Bronchial epithelial cell (primary cell): ENCODE data around the gene KNSTRN. TPM values are rescaled to one million over a fixed set of nuclear protein-coding genes. Genes with fewer than 3 reads are reported as not detected.

Experiments used
- DNase-seq: peaks from one replicate; pipeline ENCODE4 v3.0.0-alpha.2; 2010; ENCODE audit warnings: low read depth
- FAIRE-seq: peaks from 2 replicates; lab custom pipeline; 2011; peaks lifted over from hg19 to GRCh38; lab: Jason Lieb, UNC
- H3K27me3 ChIP-seq: 2 replicates; pipeline ENCODE4 v1.5.1; 2011; ENCODE audit warnings: low read length; ENCODE audit not compliant: control insufficient read depth, insufficient read depth
- H3K36me3 ChIP-seq: 2 replicates; pipeline ENCODE4 v1.5.1; 2011; ENCODE audit warnings: low read length; ENCODE audit not compliant: control insufficient read depth, insufficient read depth
- H3K4me3 ChIP-seq: 2 replicates; pipeline ENCODE4 v1.5.1; 2011; ENCODE audit warnings: mild to moderate bottlenecking, low read depth, low read length, control low read depth
- total RNA-seq: library from RNA; depleted of rRNA; stranded (reverse); fragments of >200 nt; gene quantifications from 2 replicates; pipeline ENCODE4 v1.2.1, GENCODE V29; 2014
- TF ChIP-seq, protein P1 (sequence below): IDR thresholded peaks from 2 replicates; pipeline ENCODE4 v1.5.1; 2011; ENCODE audit warnings: mild to moderate bottlenecking, moderate library complexity, low read length, control low read depth, inconsistent platforms; ENCODE audit not compliant: insufficient read depth, severe bottlenecking

Gene KNSTRN, protein sequence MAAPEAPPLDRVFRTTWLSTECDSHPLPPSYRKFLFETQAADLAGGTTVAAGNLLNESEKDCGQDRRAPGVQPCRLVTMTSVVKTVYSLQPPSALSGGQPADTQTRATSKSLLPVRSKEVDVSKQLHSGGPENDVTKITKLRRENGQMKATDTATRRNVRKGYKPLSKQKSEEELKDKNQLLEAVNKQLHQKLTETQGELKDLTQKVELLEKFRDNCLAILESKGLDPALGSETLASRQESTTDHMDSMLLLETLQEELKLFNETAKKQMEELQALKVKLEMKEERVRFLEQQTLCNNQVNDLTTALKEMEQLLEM
- 35.6 and 56.9 TPM in 2 replicates for total RNA-seq

DNA sequence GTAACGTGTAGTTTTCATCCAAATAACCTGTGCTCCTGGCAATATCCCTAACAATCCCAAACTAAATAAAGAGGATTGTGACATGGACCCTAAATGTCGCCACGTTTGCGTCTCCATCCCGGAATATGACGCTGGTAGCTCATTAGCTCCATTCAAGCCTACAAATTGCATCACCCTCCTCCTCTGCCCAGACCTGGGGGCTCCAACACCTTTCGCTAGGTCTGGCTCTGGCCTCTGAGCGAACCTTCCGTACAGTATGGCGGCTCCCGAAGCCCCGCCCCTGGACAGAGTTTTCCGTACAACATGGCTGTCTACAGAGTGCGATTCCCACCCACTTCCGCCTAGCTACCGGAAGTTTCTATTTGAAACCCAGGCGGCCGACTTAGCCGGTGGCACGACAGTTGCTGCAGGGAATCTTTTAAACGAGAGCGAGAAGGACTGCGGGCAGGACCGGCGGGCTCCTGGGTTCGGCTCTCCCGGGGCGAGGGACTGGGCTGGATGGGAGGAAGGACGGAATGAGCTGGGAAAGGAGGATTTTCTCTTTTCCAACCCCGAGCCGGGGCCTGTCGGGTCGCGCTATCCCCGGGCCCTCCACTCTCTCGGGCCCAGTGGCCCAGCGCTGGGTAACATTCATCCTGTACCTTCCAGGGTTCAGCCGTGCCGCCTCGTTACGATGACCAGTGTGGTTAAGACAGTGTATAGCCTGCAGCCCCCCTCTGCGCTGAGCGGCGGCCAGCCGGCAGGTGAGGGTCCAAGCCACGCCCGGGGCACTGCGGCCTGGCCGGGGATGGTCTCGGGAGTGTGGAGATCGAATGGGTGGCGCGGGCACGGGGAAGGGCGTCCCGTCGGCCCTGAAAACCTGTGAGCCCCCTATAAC is at the start of gene KNSTRN:
KNSTRN (plus strand) TSS at position 142 of the 877 bp plus-strand sequence; CDS start at position 257, 115 bp downstream.
- Histone ChIP-seq H3K36me3 (peaks cover 5% of the 10 kb centered on the region), H3K27me3 (no peaks in the 10 kb centered on the region), H3K4me3 (peak within 1 kb of the TSS; percentile 85)
- FAIRE-seq (no peak), DNase-seq (peak; percentile 84)
- TF ChIP-seq, protein P1, sequence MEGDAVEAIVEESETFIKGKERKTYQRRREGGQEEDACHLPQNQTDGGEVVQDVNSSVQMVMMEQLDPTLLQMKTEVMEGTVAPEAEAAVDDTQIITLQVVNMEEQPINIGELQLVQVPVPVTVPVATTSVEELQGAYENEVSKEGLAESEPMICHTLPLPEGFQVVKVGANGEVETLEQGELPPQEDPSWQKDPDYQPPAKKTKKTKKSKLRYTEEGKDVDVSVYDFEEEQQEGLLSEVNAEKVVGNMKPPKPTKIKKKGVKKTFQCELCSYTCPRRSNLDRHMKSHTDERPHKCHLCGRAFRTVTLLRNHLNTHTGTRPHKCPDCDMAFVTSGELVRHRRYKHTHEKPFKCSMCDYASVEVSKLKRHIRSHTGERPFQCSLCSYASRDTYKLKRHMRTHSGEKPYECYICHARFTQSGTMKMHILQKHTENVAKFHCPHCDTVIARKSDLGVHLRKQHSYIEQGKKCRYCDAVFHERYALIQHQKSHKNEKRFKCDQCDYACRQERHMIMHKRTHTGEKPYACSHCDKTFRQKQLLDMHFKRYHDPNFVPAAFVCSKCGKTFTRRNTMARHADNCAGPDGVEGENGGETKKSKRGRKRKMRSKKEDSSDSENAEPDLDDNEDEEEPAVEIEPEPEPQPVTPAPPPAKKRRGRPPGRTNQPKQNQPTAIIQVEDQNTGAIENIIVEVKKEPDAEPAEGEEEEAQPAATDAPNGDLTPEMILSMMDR: no peak

DNA sequence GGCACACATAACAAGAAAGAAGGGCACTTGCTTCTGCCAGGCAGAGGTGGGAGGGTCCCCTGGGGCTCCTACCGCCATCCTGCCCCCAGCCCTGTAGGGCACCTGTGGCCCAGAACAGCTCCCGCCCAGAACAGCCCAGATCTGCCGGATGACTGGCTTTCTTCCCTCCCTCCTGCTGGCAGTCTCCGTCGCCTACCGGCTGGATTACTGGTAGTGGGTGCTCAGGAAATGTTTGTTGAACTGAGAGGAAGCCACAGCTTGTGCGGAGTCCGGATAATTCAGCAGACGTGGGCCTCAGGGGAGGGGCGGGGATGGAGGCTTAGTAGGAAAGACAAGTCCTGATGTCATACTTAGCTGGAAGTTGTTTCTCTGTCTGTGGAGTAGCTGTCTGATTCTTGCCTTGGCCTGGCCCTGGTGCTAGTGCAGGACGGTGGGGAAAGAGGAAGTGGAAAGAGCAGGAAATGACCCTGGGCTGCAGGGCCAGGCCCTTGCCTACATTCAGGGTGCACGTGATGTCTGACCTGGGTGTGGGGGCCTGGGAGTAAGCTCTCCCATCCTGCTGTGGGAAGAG is 48.5 kb upstream of the KNSTRN start:
- H3K4me3 ChIP-seq: no peak overlapping the region
- FAIRE-seq (no peak), DNase-seq (peak; percentile 63)
- no peaks in the 10 kb centered on the region for H3K27me3 ChIP-seq
- no peaks in the 10 kb centered on the region for H3K36me3 ChIP-seq
- TF ChIP-seq, protein P1: no peak

DNA sequence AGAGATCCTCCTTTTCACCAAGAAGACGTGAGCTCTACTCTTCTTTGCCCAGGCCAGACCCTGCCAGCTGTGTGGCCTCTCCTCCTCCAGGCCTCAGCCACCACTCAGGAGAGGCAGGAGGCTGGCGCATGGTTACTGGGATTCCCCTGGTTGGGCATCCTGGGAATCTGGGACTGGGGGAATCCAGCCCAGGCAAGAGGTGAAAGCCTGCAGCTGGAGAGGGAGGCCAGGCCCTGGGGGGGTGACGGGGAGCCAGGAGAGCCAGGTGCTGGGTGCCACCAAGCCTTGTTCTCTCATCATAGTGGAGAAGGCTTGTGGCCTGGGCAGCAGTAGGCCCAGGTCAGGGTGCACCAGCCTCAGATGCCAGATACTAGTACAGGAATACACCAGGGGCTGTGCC is 48.0 kb upstream of the KNSTRN start:
- TF ChIP-seq, protein P1: no peak
- FAIRE-seq (no peak), DNase-seq (no peak)
- no peaks in the 10 kb centered on the region for H3K36me3 ChIP-seq
- no peak overlapping the region for H3K4me3 ChIP-seq
- H3K27me3 ChIP-seq: no peaks in the 10 kb centered on the region

DNA sequence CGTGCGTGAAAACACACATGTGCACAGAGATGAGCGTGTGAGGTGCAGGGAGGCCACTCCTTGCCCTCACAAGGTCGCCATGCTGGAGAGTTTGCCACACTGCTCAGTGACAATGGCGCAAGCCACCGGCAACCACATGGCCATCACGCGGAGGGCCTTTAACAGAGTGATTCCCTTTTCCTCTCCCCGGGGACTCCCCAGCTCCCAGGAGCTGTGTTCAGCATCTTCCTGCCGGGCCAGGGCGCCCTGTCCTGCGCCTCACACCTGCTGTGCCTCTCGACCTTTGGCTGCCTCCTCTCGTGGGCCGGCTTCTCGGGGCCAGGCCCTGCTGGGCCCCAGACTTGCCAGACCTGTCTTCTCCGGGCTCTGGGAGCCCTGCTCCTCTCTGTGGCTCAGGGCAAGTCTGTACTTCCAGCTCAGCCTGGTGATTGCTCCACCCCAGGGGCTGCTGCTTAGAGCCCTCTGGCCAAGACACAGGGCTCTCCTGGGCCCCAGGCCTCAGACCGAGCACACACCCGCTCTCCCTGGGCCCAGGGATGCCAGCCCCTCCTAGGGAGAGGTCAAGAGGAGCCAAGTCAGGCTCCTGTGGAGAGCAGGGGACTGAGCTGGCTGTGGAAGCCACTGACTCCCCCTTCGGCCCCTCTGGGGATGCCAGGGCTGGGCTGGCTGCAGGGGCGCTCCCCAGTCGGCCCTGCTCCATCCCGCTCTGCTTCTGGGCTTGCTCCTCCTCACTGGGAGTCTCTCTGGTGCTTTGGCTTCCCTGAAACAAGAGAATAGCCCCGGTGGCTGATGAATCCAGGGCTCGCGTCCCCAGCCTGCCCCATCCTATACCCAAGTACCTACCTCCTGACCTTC is 47.4 kb upstream of the KNSTRN start:
- TF ChIP-seq, protein P1: no peak
- FAIRE-seq (no peak), DNase-seq (no peak)
- no peaks in the 10 kb centered on the region for H3K36me3 ChIP-seq
- no peaks in the 10 kb centered on the region for H3K27me3 ChIP-seq
- no peak overlapping the region for H3K4me3 ChIP-seq
